ENCODE data around the gene SNX19. TPM values are rescaled to one million over a fixed set of nuclear protein-coding genes. Genes with fewer than 3 reads are reported as not detected.
"Not testable (repeated sequence)": the region's sequence is repeated elsewhere in the genome, so short reads cannot be mapped to it uniquely, and the experiment has no call there.

SNX19 gene
- total RNA-seq, 5 donors from 2014 or later (not counting 1 experiment from before 2014, with no cell fraction given) = 42.7 to 61.1 (median 57.2) TPM

- no peak overlapping the region for H3K27ac Mint-ChIP-seq
- no peaks in the 10 kb centered on the region for H3K36me3 Mint-ChIP-seq
- Histone ChIP-seq H3K27me3 (replicated peaks in 1 of 2; ENCODE audit: control insufficient read depth in 2 of 2, extremely low read depth in 1 of 2, insufficient read depth in 2 of 2, low read length in 1 of 2) (peaks cover 0 to 3% of the 10 kb centered on the region in 2 experiments), H3K9me3 (no peaks in the 10 kb centered on the region), H3K4me1 (ENCODE audit: control insufficient read depth in 1 of 2, extremely low read depth in 1 of 2, insufficient read depth in 2 of 2, low read length in 2 of 2) (peaks cover 0 to 7% of the 10 kb centered on the region in 2 experiments), H3K4me3 (ENCODE audit: control insufficient read depth in 1 of 2, extremely low read depth in 1 of 2, low read length in 1 of 2) (no peak overlapping the region), H3K36me3 (ENCODE audit: control insufficient read depth in 2 of 2, extremely low read depth in 1 of 2, insufficient read depth in 1 of 2, low read length in 1 of 2) (no peaks in the 10 kb centered on the region), H3K27ac (ENCODE audit: low read length) (no peak overlapping the region)
- peaks cover 5 to 8% (median 6%) of the 10 kb centered on the region in 3 donors for H3K4me1 Mint-ChIP-seq
- WGBS (ENCODE audit: insufficient coverage) = 75% methylated on average over 1 of the region's 2 CpGs
- H3K4me3 Mint-ChIP-seq = no peak overlapping the region
- DNase-seq (peak in 1 of 35 experiments; percentile 25), ATAC-seq (replicated peaks in 1 of 4) (no peak)
- peaks cover 0 to 4% (median 0%) of the 10 kb centered on the region in 3 donors for H3K9me3 Mint-ChIP-seq
- peaks cover 14 to 23% of the 10 kb centered on the region in 2 donors for H3K27me3 Mint-ChIP-seq
- CTCF ChIA-PET = interaction anchor here (0.6 to 3.1 kb wide), 5 partner anchors 34 to 938 kb away, joined by 3 to 18 read pairs (median 6); no protein-coding TSS in a partner anchor
- POLR2A ChIA-PET = no interaction called here
Measured at GRCh38 chr11:130858215-130858614, 58.1 kb downstream of the SNX19 start.

GRCh38 chr11:130855707-130856106, 60.6 kb downstream of the SNX19 start:
- not testable (repeated sequence) for H3K27ac Mint-ChIP-seq, H3K36me3 Mint-ChIP-seq

GRCh38 chr11:130854483-130854882, 61.8 kb downstream of the SNX19 start:
- no peaks in the 10 kb centered on the region for H3K9me3 ChIP-seq
- Mint-ChIP-seq H3K27me3 (peaks cover 14 to 23% of the 10 kb centered on the region in 2 donors), H3K9me3 (peaks cover 0 to 4% (median 0%) of the 10 kb centered on the region in 3 donors), H3K36me3 (no peaks in the 10 kb centered on the region), H3K4me3 (no peak overlapping the region), H3K4me1 (no peaks in the 10 kb centered on the region), H3K27ac (no peak overlapping the region)
- ATAC-seq (replicated peaks in 1 of 4) = no peak
- peaks cover 0 to 4% of the 10 kb centered on the region in 2 experiments for H3K27me3 ChIP-seq (replicated peaks in 1 of 2; ENCODE audit: control insufficient read depth in 2 of 2, extremely low read depth in 1 of 2, insufficient read depth in 2 of 2, low read length in 1 of 2)
- 100% methylated on average over 2 of the region's 4 CpGs for WGBS (ENCODE audit: insufficient coverage)
- no peak overlapping the region for H3K4me3 ChIP-seq (ENCODE audit: control insufficient read depth in 1 of 2, extremely low read depth in 1 of 2, low read length in 1 of 2)
- no peak overlapping the region for H3K27ac ChIP-seq (ENCODE audit: low read length)
- POLR2A ChIA-PET = no interaction called here
- no peak for DNase-seq
- H3K36me3 ChIP-seq (ENCODE audit: control insufficient read depth in 2 of 2, extremely low read depth in 1 of 2, insufficient read depth in 1 of 2, low read length in 1 of 2) = no peaks in the 10 kb centered on the region
- no peaks in the 10 kb centered on the region for H3K4me1 ChIP-seq (ENCODE audit: control insufficient read depth in 1 of 2, extremely low read depth in 1 of 2, insufficient read depth in 2 of 2, low read length in 2 of 2)
- CTCF ChIA-PET = no interaction called here

More at GRCh38 chr11:130855707-130856106, 60.6 kb downstream of the SNX19 start:
- H3K4me1 ChIP-seq (ENCODE audit: control insufficient read depth in 1 of 2, extremely low read depth in 1 of 2, insufficient read depth in 2 of 2, low read length in 2 of 2); DNase-seq; POLR2A ChIA-PET; H3K4me3 Mint-ChIP-seq; H3K27me3 ChIP-seq (replicated peaks in 1 of 2; ENCODE audit: control insufficient read depth in 2 of 2, extremely low read depth in 1 of 2, insufficient read depth in 2 of 2, low read length in 1 of 2); ATAC-seq (replicated peaks in 1 of 4); H3K9me3 ChIP-seq; H3K4me1 Mint-ChIP-seq; H3K36me3 ChIP-seq (ENCODE audit: control insufficient read depth in 2 of 2, extremely low read depth in 1 of 2, insufficient read depth in 1 of 2, low read length in 1 of 2); H3K27ac ChIP-seq (ENCODE audit: low read length); H3K4me3 ChIP-seq (ENCODE audit: control insufficient read depth in 1 of 2, extremely low read depth in 1 of 2, low read length in 1 of 2); H3K9me3 Mint-ChIP-seq: not testable (repeated sequence)
- no CpG with 5 or more reads among the region's 2 CpGs for WGBS (ENCODE audit: insufficient coverage)
- CTCF ChIA-PET = interaction anchor here (0.6 kb wide), 2 partner anchors 421 to 723 kb away, joined by 3 to 5 read pairs; no protein-coding TSS in a partner anchor
- H3K27me3 Mint-ChIP-seq = peaks cover 14 to 23% of the 10 kb centered on the region in 2 donors

- no peak overlapping the region for H3K4me3 Mint-ChIP-seq
- ChIA-PET POLR2A (no interaction called here), CTCF (interaction anchor here (0.5 to 3.1 kb wide), 3 partner anchors 9 to 421 kb away, joined by 4 to 14 read pairs (median 4); no protein-coding TSS in a partner anchor)
- no peak overlapping the region for H3K27ac Mint-ChIP-seq
- no CpG with 5 or more reads among the region's 8 CpGs for WGBS (ENCODE audit: insufficient coverage)
- H3K4me3 ChIP-seq (ENCODE audit: control insufficient read depth in 1 of 2, extremely low read depth in 1 of 2, low read length in 1 of 2) = no peak overlapping the region
- no peak overlapping the region for H3K27ac ChIP-seq (ENCODE audit: low read length)
- H3K4me1 Mint-ChIP-seq = no peaks in the 10 kb centered on the region
- H3K9me3 Mint-ChIP-seq = peaks cover 0 to 4% (median 0%) of the 10 kb centered on the region in 3 donors
- H3K4me1 ChIP-seq (ENCODE audit: control insufficient read depth in 1 of 2, extremely low read depth in 1 of 2, insufficient read depth in 2 of 2, low read length in 2 of 2) = no peaks in the 10 kb centered on the region
- H3K27me3 Mint-ChIP-seq = peaks cover 14 to 20% of the 10 kb centered on the region in 2 donors
- DNase-seq (no peak), ATAC-seq (replicated peaks in 1 of 4) (no peak)
- no peaks in the 10 kb centered on the region for H3K36me3 ChIP-seq (ENCODE audit: control insufficient read depth in 2 of 2, extremely low read depth in 1 of 2, insufficient read depth in 1 of 2, low read length in 1 of 2)
- peaks cover 0 to 4% of the 10 kb centered on the region in 2 experiments for H3K27me3 ChIP-seq (replicated peaks in 1 of 2; ENCODE audit: control insufficient read depth in 2 of 2, extremely low read depth in 1 of 2, insufficient read depth in 2 of 2, low read length in 1 of 2)
- H3K9me3 ChIP-seq = no peaks in the 10 kb centered on the region
- no peaks in the 10 kb centered on the region for H3K36me3 Mint-ChIP-seq
Measured at GRCh38 chr11:130852589-130852988, 63.7 kb downstream of the SNX19 start.

GRCh38 chr11:130850185-130850944, 65.9 kb downstream of the SNX19 start:
- H3K27me3 Mint-ChIP-seq = peaks cover 0 to 8% of the 10 kb centered on the region in 2 donors
- no peaks in the 10 kb centered on the region for H3K9me3 Mint-ChIP-seq
- no peak overlapping the region for H3K4me3 Mint-ChIP-seq
- WGBS (ENCODE audit: insufficient coverage) = 65% methylated on average over 2 of the region's 6 CpGs
- Histone ChIP-seq H3K27me3 (replicated peaks in 1 of 2; ENCODE audit: control insufficient read depth in 2 of 2, extremely low read depth in 1 of 2, insufficient read depth in 2 of 2, low read length in 1 of 2) (peaks cover 0 to 4% of the 10 kb centered on the region in 2 experiments), H3K4me1 (ENCODE audit: control insufficient read depth in 1 of 2, extremely low read depth in 1 of 2, insufficient read depth in 2 of 2, low read length in 2 of 2) (no peaks in the 10 kb centered on the region), H3K36me3 (ENCODE audit: control insufficient read depth in 2 of 2, extremely low read depth in 1 of 2, insufficient read depth in 1 of 2, low read length in 1 of 2) (no peaks in the 10 kb centered on the region), H3K4me3 (ENCODE audit: control insufficient read depth in 1 of 2, extremely low read depth in 1 of 2, low read length in 1 of 2) (no peak overlapping the region), H3K27ac (ENCODE audit: low read length) (no peak overlapping the region), H3K9me3 (no peaks in the 10 kb centered on the region)
- no peak overlapping the region for H3K27ac Mint-ChIP-seq
- CTCF ChIA-PET = interaction anchor here in 1 of 2 donors (3.1 kb wide), 1 partner anchor 12 kb away, joined by 14 read pairs; no protein-coding TSS in a partner anchor
- H3K4me1 Mint-ChIP-seq = no peaks in the 10 kb centered on the region
- DNase-seq (no peak), ATAC-seq (replicated peaks in 1 of 4) (no peak)
- POLR2A ChIA-PET = no interaction called here
- H3K36me3 Mint-ChIP-seq = no peaks in the 10 kb centered on the region

GRCh38 chr11:130849215-130849568, 67.1 kb downstream of the SNX19 start:
- WGBS (ENCODE audit: insufficient coverage) = 100% methylated on average over 2 of the region's 2 CpGs
- Histone ChIP-seq H3K9me3 (no peaks in the 10 kb centered on the region), H3K27ac (ENCODE audit: low read length) (no peak overlapping the region), H3K4me1 (ENCODE audit: control insufficient read depth in 1 of 2, extremely low read depth in 1 of 2, insufficient read depth in 2 of 2, low read length in 2 of 2) (no peaks in the 10 kb centered on the region), H3K36me3 (ENCODE audit: control insufficient read depth in 2 of 2, extremely low read depth in 1 of 2, insufficient read depth in 1 of 2, low read length in 1 of 2) (no peaks in the 10 kb centered on the region), H3K4me3 (ENCODE audit: control insufficient read depth in 1 of 2, extremely low read depth in 1 of 2, low read length in 1 of 2) (no peak overlapping the region), H3K27me3 (replicated peaks in 1 of 2; ENCODE audit: control insufficient read depth in 2 of 2, extremely low read depth in 1 of 2, insufficient read depth in 2 of 2, low read length in 1 of 2) (peaks cover 0 to 4% of the 10 kb centered on the region in 2 experiments)
- Mint-ChIP-seq H3K36me3 (no peaks in the 10 kb centered on the region), H3K4me1 (no peaks in the 10 kb centered on the region), H3K9me3 (no peaks in the 10 kb centered on the region), H3K27ac (no peak overlapping the region), H3K27me3 (peaks cover 3% of the 10 kb centered on the region in 2 donors), H3K4me3 (no peak overlapping the region)
- ATAC-seq (replicated peaks in 1 of 4) (no peak), DNase-seq (no peak)
- ChIA-PET POLR2A (no interaction called here), CTCF (interaction anchor here in 1 of 2 donors (0.5 to 1.1 kb wide), 2 partner anchors 10 to 396 kb away, joined by 3 read pairs; no protein-coding TSS in a partner anchor)
